HG02870 (cell line): Measurements from ENCODE around the gene OR7C1.
"Not testable (repeated sequence)": the region's sequence is repeated elsewhere in the genome, so short reads cannot be mapped to it uniquely, and the experiment has no call there.

Source experiments
- ATAC-seq: cut with Tn5 transposase; IDR thresholded peaks from one replicate; pipeline ENCODE4 v1.9.1; 2021; ENCODE audit warnings: mild to moderate bottlenecking, moderate library complexity; ENCODE audit not compliant: unreplicated experiment

The OR7C1 gene

DNA sequence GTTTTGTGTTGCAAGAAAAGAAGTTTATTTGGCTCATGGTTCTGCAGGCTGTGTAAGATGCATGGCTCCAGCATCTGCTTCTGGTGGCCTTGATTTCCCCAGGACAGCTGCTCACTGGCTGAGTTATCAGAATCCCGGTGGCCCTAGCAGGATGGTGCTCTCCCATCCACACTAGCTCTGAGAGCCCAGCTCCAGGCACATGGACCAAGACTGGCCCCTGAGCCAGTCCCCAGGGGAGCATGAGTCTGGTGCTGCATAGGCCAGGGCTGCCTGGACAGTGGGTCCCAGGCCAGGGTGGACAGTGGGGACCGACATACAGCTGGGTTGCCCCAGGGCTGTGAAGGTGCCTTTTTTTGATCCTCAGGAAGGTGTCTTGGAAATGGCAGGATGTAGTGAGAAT, 67.0 kb downstream of the OR7C1 start:
- no peak for ATAC-seq

DNA sequence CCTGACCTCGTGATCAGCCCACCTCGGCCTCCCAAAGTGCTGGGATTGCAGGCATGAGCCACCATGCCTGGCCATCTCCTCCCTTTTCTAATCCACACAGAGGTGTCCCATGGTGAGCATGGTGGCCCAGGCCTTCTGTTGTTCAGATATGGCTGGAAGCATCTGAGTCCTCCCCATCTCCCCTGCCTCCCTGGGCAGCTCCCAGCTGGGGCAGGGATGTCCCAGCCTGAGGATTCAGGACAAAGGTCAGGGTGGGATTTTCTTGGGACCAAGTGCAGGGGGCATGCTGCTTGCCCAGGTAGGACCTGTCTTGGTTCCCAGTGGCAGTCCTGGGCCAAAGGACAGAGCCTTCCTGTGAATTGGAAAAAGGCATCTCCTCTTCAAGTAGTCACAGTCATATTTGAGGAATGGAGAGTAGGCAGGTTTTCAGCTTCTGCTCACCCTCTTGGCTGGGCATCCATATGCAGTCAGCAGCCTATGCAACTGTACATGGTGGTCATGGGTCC, 67.5 kb downstream of the OR7C1 start:
- ATAC-seq, result no peak

DNA sequence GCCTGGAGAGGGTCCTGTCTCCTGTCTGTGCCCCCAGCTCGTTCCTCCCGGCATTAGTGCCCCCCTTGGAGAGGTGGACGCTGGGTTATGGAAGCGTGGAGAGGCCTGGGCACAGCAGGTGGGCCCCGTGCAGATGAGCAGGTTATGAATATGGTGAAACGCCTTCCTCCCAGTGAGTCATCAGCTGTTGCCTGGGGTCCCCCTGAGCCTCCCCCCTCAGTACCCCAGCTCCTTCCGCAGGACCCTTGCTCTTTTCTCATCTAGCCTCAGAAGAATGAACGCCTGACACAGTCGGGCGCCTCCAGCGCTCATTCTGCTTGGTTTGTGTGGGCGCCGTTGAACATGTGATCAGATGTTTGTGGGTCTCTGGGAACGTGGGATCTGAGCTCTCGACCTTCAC, 69.1 kb downstream of the OR7C1 start:
- ATAC-seq, result not testable (repeated sequence)

DNA sequence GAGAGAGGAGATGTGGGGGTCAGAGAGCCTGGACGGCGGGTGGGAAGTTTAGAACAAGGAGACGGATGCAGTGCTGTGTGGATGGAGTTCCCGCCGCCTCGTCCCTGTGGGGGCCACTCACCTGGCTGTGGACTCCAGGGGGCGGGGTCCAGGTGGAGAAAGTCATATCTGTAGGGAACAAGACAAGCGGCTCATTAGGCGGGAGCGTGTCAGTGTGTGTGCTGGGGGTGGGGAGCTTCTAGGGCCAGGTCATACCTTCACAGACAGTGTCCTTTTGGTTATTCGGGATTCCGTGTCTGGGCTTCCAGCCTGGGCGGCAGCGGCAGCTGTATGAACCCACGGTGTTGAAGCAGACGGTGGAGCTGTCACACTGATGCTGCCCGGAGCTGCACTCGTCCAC, 69.6 kb downstream of the OR7C1 start:
- not testable (repeated sequence) for ATAC-seq

DNA sequence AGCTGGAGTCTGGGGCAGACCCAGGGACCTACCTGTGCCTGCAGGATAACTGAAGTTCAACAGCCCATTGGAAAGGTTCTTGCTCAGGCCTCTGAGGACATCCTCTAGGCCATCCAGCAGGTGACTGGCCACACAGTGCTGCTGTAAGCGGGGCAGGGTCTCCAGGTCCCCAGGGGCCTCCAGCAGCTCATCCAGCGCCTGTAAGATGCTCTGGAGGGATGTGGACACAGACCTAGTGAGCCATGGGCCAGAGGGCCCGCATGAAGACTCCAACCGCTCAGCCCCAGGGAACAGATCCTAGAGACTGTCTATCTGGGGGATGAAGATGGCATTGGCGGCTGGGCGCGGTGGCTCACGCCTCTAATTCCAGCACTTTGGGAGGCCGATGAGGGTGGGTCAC, 70.6 kb downstream of the OR7C1 start:
- ATAC-seq, result no peak

DNA sequence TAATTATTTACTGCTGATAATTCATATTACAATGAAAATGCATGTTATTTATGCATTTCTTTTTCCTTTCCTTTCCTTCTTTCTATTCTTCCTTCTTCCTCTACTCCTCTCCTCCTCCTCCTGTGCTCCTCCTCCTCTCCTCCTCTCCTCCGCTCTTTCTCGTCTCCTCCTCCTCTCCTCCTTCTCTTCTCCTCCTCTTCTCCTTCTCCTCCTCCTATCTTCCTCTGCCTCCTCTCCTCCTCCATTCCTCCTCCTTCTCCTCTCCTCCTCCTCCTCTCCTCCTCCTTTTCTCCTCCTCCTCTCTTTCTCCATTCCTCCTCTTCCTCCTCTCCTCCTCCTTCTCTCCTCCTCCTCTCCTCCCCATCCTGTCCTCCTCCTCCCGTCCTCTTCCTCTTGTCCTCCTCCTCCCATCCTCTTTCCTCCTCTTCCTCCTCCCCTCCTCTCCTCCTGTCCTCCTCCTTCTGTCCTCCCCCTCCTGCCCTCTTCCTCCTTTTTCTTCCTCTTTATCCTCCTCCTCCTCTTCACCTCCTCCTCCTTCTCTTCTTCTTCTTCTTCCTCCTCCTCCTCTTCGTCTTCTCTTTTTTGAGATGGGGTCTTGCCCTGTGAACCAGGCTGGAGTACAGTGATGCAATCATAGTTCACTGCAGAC, 71.4 kb downstream of the OR7C1 start:
- ATAC-seq, result no peak

DNA sequence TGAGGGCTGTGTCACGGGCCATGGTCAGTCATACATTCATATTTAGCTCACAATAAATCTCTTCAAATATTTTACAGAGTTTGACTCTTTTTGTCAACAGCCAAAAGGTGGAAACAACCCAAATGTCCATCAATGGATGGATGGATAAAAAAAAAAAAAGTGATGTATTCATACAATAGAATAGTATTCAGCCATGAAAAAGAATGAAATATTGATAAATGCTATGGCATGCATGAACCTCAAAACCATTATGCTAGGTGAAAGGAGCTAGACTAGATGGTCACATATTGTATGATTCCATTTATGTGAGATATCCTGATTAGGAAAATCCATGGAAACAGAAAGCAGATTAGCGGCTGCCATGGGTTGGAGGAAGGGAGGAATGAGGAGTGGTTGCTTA, 72.9 kb downstream of the OR7C1 start:
- no peak for ATAC-seq

DNA sequence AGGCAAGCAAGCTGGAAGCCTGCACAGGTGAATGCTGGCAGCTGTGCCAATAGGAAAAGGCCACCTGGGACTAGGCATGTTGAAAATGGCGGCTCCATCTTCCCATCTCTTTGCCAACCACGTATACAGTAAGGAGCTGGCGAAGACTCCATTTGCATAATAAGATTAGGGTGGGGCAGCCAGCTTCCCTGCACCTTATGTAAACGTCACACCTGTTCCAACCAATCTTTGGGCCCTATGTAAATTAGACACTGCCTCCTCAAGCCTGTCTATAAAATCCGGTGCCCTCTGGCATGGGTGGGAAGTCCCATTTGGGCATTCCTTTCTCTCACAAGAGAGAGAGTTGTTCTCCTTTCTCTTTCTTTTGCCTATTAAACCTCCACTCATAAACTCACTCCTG, 73.4 kb downstream of the OR7C1 start:
- no peak for ATAC-seq

DNA sequence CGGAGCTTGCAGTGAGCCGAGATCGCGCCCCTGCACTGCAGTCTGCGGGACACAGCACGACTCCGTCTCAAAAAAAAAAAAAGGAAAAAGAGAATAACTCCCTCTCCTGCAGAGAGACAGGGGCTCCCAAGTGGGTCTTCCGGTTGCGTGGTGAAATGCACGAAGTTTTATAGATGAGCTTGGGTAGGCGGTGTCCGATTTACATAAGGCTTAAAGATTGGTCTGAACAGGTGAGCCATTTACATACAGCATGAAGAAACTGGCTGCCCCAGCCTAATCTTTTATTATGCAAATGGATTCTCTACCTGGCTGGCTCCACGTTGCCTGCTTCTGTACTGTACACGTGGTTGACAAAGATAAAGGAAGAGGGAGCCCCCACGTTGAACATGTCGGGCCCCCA, 76.2 kb downstream of the OR7C1 start:
- ATAC-seq, result no peak

DNA sequence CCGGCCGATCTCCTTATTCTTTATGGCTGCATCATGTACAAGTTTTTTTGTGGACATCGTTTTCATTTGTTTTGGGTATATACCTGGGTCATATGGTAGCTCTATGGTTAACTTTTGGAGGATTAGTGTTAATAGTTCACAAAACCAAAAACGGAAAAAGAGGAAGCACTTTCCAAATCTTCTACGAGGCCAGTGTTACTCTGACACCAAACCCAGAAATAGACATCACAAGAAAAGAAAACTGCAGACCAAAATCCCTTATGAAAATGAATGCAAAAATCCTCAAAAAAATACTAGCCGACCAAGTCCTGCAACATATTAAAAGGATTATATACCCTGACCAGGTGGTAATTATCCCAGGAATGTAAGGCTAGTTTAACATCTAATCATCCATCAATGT, 86.4 kb downstream of the OR7C1 start:
- no peak for ATAC-seq
